GM15510 (cell line): Measurements from ENCODE around the gene ASMT.

Experiments
- POLR2A ChIP-seq: IDR thresholded peaks from 3 replicates; pipeline ENCODE4 v1.6.1; 2011; ENCODE audit warnings: borderline replicate concordance; ENCODE audit not compliant: insufficient read length; ENCODE audit errors: extremely low read depth

Gene ASMT

GRCh38 chrX:1612641-1613286, 2.1 kb upstream of the ASMT start:
- TF ChIP-seq POLR2A = no peak

- no peak for TF ChIP-seq POLR2A
Measured at GRCh38 chrX:1618689-1619088, 3.8 kb downstream of the ASMT start.

GRCh38 chrX:1623691-1624090, 8.8 kb downstream of the ASMT start:
- TF ChIP-seq POLR2A = no peak

GRCh38 chrX:1629244-1629643, 14.4 kb downstream of the ASMT start:
- no peak for TF ChIP-seq POLR2A

GRCh38 chrX:1646009-1646408, 31.1 kb downstream of the ASMT start:
- TF ChIP-seq POLR2A = no peak

GRCh38 chrX:1649621-1650020, 34.8 kb downstream of the ASMT start:
- TF ChIP-seq POLR2A = no peak

GRCh38 chrX:1656379-1656778, 41.5 kb downstream of the ASMT start:
- TF ChIP-seq POLR2A = no peak

- peak; percentile 68 for TF ChIP-seq POLR2A
Measured at GRCh38 chrX:1657367-1658070, 42.7 kb downstream of the ASMT start.

GRCh38 chrX:1658071-1658491, 43.2 kb downstream of the ASMT start:
- TF ChIP-seq POLR2A = no peak

- no peak for TF ChIP-seq POLR2A
Measured at GRCh38 chrX:1659664-1660461, 45.0 kb downstream of the ASMT start.

- peak; percentile 40 for TF ChIP-seq POLR2A
Measured at GRCh38 chrX:1661048-1661921, 46.4 kb downstream of the ASMT start.

GRCh38 chrX:1661922-1662221, 47.0 kb downstream of the ASMT start:
- TF ChIP-seq POLR2A = no peak

GRCh38 chrX:1667566-1667965, 52.7 kb downstream of the ASMT start:
- no peak for TF ChIP-seq POLR2A

GRCh38 chrX:1673337-1673736, 58.5 kb downstream of the ASMT start:
- TF ChIP-seq POLR2A = no peak

- TF ChIP-seq POLR2A = no peak
Measured at GRCh38 chrX:1676866-1677265, 62.0 kb downstream of the ASMT start.
